Measurements from ENCODE around the gene SLC26A6.

SLC26A6 gene

DNA sequence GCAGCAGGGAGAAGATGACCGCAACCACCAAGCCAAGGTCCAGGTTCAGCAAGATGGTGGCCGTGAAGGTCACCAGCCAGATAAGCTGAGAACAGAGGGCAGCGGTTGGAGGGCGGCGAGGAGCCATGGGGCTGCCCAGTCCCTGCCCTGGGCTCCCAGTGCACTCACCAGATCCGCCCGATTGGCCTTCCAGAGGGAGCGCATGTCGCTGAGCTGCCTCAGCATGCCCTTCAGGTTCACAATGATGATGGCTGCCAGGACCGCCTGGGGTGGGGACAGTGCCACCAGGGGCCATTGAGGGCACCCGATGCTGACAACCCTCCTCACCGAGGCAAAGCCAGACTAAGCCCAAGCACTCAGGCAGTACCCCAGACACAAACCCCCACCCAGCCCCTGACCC is 5.4 kb downstream of the SLC26A6 start:
- Histone ChIP-seq H3K36me3 (ENCODE audit: control insufficient read depth, insufficient read depth, low read length) (peaks cover 88% of the 10 kb centered on the region), H3K9ac (ENCODE audit: low read depth, low read length) (no peak overlapping the region), H3K4me3 (ENCODE audit: low read depth, low read length) (no peak overlapping the region)

DNA sequence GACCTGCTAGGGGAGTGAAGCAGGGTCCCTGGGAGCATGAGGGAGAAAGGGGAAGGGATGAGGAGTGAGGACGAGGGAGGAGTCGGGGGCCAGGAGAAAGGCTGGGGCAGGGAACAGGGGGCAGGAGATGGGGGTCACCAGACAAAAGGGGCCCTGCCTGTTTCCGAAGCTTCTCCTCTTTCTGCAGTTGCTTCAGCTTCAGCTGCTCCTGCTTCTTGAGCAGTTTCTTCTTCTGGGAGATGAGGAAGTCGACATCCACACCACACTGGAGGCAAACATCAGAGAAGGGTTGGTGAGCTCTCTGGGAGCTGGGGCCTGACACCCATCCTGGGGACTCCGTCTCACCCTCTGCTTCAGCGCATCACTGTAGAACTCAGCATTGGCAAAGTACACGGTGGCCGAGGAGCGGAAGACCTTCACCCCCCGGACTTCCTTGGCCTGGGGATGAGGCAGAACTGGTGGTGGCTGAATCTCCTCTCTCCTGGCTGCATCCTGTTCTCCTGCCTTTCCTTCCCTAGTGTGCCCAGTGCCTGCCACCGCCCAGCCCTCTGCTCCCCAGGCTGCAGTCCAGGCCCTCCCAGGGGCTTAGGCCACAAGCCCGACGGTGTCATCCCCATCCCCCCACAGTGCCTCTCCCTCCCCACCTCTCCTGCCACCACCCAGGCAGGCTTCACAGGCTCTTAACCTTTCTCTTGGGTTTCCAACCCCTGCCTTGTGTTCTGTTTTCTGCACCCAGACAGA is 6.8 kb downstream of the SLC26A6 start:
- Histone ChIP-seq H3K9ac (ENCODE audit: low read depth, low read length) (no peak overlapping the region), H3K4me1 (ENCODE audit: control insufficient read depth, insufficient read depth, low read length) (no peaks in the 10 kb centered on the region), H3K4me3 (ENCODE audit: low read depth, low read length) (no peak overlapping the region), H3K27me3 (ENCODE audit: control insufficient read depth, insufficient read depth, low read length) (no peaks in the 10 kb centered on the region), H3K27ac (ENCODE audit: low read depth, low read length) (no peak overlapping the region), H3K36me3 (ENCODE audit: control insufficient read depth, insufficient read depth, low read length) (peaks cover 86% of the 10 kb centered on the region), H3K9me3 (ENCODE audit: control insufficient read depth, insufficient read depth, low read length) (no peaks in the 10 kb centered on the region)

More for the DNA sequence above, 5.4 kb downstream of the SLC26A6 start:
- Histone ChIP-seq H3K27me3 (ENCODE audit: control insufficient read depth, insufficient read depth, low read length) (no peaks in the 10 kb centered on the region), H3K9me3 (ENCODE audit: control insufficient read depth, insufficient read depth, low read length) (no peaks in the 10 kb centered on the region), H3K27ac (ENCODE audit: low read depth, low read length) (no peak overlapping the region), H3K4me1 (ENCODE audit: control insufficient read depth, insufficient read depth, low read length) (0 out of 2 replicates have a peak, but pooled peaks cover 2% of the 10 kb centered on the region)

DNA sequence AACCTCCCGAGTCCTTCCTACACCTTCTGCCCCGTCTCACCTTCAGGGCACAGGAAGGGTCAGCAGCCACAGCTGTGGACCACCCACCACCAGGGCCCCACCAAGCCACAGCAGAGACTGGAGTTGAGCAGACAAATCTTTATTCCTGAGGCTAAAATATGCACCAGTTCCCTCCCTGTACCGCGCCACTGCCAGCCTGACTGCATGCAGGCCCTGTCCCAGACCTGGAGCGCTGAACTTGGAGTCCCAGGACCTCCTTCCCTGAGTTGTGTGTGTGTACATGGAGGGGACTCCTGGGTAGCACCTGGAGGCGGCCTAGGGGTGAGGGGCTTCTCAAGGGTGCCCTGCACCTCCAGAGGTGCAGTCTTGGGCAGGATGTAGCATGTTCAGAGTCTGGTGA is 9.7 kb downstream of the SLC26A6 start:
- H3K4me3 ChIP-seq (ENCODE audit: low read depth, low read length): no peak overlapping the region
- no peaks in the 10 kb centered on the region for H3K27me3 ChIP-seq (ENCODE audit: control insufficient read depth, insufficient read depth, low read length)
- peaks cover 61% of the 10 kb centered on the region for H3K36me3 ChIP-seq (ENCODE audit: control insufficient read depth, insufficient read depth, low read length)
- no peak overlapping the region for H3K9ac ChIP-seq (ENCODE audit: low read depth, low read length)
- H3K9me3 ChIP-seq (ENCODE audit: control insufficient read depth, insufficient read depth, low read length): no peaks in the 10 kb centered on the region
- H3K4me1 ChIP-seq (ENCODE audit: control insufficient read depth, insufficient read depth, low read length): no peaks in the 10 kb centered on the region
- H3K27ac ChIP-seq (ENCODE audit: low read depth, low read length): no peak overlapping the region

DNA sequence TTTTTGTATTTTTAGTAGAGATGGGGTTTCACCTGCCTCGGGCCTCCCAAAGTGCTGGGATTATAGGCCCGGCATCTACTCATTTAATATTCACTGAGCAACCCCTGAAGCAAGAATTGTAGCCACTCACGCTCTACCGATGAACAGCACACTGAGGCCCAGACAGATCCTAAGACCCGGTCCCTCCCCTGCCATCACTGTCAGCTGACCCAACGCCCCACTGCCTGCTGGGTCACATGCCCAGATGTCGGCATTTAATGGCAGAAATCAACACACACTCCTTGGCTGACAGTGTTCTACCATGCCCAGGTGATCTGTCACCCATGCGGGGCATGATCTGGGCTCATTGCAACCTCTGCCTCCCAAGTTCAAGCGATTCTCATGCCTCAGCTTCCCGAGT is 10.5 kb downstream of the SLC26A6 start:
- Histone ChIP-seq H3K27ac (ENCODE audit: low read depth, low read length) (no peak overlapping the region), H3K4me3 (ENCODE audit: low read depth, low read length) (no peak overlapping the region), H3K4me1 (ENCODE audit: control insufficient read depth, insufficient read depth, low read length) (no peaks in the 10 kb centered on the region), H3K9ac (ENCODE audit: low read depth, low read length) (no peak overlapping the region), H3K9me3 (ENCODE audit: control insufficient read depth, insufficient read depth, low read length) (no peaks in the 10 kb centered on the region), H3K27me3 (ENCODE audit: control insufficient read depth, insufficient read depth, low read length) (no peaks in the 10 kb centered on the region), H3K36me3 (ENCODE audit: control insufficient read depth, insufficient read depth, low read length) (peaks cover 61% of the 10 kb centered on the region)

DNA sequence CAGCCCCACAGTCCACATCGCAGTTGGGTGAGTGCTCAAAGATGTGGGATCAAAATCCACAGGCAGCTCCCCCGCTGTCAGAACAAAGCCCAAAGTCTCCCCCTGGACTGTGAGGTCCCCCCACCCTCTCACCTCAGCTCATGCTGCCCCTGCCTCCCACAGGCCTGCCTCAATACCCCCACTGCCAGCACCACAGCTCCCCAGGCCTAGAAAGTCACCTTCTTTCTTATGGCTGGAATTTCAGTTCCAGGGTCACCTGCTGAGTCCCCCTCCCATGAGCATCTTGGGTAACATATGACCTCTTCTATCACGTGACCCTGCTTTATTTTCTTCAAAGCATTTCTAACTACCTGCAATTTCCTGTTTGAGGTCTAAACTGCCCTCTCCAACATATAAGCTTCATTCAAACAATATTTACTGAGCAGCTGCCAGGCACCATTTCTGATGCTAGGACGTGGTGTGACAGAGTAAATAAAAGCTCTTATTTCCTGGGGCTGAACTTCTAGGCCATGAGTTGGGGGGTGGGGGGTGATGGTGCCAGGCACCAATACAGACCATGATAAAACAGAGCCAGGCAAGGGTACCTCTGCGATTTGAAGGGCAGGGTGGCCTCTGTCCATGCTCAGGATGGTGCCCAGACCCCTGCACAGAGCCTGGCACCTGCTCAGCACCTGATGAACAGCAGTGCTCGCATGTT is 11.3 kb downstream of the SLC26A6 start:
- Histone ChIP-seq H3K36me3 (ENCODE audit: control insufficient read depth, insufficient read depth, low read length) (peaks cover 56% of the 10 kb centered on the region), H3K27me3 (ENCODE audit: control insufficient read depth, insufficient read depth, low read length) (no peaks in the 10 kb centered on the region), H3K4me1 (ENCODE audit: control insufficient read depth, insufficient read depth, low read length) (no peaks in the 10 kb centered on the region), H3K4me3 (ENCODE audit: low read depth, low read length) (no peak overlapping the region), H3K9me3 (ENCODE audit: control insufficient read depth, insufficient read depth, low read length) (no peaks in the 10 kb centered on the region), H3K27ac (ENCODE audit: low read depth, low read length) (no peak overlapping the region), H3K9ac (ENCODE audit: low read depth, low read length) (no peak overlapping the region)

DNA sequence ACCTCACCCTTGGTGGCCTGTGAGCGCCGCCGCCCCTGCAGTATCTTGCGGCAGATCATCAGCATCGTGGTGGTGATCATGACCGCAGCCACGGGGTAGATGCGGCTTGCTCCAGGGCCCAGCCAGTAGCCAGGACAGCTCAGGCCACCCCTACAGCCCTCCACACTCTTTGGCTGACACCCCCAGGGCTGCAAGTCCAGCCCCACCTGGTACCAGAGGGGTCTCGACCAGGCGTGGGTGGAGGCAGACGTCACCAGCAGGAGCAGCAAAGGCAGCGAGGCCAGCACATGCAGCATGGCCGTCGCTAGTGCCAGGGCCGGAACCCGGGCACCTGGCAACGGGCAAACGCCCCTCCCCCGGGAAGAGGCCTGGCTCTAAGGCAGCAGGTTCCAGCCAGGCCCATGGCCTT is 13.8 kb downstream of the SLC26A6 start, which contains the start of gene TMEM89:
TMEM89 (minus strand) TSS at position 309 of the 409 bp plus-strand sequence; CDS start at position 296, 13 bp downstream.
- Histone ChIP-seq H3K4me1 (ENCODE audit: control insufficient read depth, insufficient read depth, low read length) (no peaks in the 10 kb centered on the region), H3K9ac (ENCODE audit: low read depth, low read length) (no peak within 1 kb of the TSS), H3K36me3 (ENCODE audit: control insufficient read depth, insufficient read depth, low read length) (peaks cover 37% of the 10 kb centered on the region), H3K27ac (ENCODE audit: low read depth, low read length) (no peak within 1 kb of the TSS), H3K9me3 (ENCODE audit: control insufficient read depth, insufficient read depth, low read length) (peaks cover 10% of the 10 kb centered on the region), H3K4me3 (ENCODE audit: low read depth, low read length) (no peak within 1 kb of the TSS), H3K27me3 (ENCODE audit: control insufficient read depth, insufficient read depth, low read length) (no peaks in the 10 kb centered on the region)

DNA sequence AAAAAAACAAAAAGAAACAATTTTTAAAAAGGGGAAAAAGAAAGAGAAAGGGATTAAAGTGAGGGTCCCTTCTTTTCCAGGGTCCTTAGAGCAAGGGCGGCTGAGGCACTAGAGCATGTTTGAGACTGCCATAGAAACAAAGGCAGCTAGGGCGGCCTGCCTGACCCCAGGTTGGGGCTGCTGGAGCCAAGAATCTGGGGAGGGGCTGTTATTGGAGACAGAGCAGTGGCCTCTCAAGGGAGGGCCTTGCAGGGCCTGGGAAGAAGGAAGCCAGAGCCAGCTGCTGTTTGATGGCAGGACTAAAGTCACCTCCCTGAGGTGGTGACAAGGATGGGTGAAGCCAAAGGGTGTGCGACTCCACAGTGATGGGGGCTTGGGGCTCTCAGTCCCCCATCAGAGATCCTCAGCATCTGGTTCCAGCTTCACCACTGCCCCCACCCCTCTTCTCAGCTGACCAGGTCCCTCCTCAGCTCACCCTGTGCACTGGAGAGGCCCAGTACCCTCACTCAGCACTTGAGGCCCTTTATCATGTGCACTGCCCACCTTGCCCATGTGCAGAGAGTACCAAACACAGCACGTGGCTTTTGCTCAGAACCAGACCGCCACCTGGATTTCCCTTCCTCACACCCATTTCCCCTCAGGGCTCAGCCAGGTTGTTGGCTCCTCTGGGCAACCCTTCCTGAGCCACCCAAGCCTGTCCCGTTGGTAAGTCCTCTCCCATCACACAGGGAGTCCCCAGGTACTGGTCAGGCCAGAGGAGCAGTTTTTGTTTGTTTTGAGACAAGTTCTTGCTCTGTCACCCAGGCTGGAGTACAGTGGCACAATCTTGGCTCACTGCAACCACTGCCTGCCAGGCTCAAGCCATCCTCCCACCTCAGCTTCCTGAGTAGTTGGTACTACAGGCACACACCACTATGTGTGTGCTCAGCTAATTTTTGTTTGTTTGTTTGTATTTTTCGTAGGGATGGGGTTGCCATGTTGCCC is 15.4 kb downstream of the SLC26A6 start:
- peaks cover 10% of the 10 kb centered on the region for H3K9me3 ChIP-seq (ENCODE audit: control insufficient read depth, insufficient read depth, low read length)
- no peak overlapping the region for H3K9ac ChIP-seq (ENCODE audit: low read depth, low read length)
- H3K27ac ChIP-seq (ENCODE audit: low read depth, low read length): no peak overlapping the region
- H3K36me3 ChIP-seq (ENCODE audit: control insufficient read depth, insufficient read depth, low read length): peaks cover 21% of the 10 kb centered on the region
- H3K27me3 ChIP-seq (ENCODE audit: control insufficient read depth, insufficient read depth, low read length): no peaks in the 10 kb centered on the region
- H3K4me3 ChIP-seq (ENCODE audit: low read depth, low read length): no peak overlapping the region
- no peaks in the 10 kb centered on the region for H3K4me1 ChIP-seq (ENCODE audit: control insufficient read depth, insufficient read depth, low read length)

DNA sequence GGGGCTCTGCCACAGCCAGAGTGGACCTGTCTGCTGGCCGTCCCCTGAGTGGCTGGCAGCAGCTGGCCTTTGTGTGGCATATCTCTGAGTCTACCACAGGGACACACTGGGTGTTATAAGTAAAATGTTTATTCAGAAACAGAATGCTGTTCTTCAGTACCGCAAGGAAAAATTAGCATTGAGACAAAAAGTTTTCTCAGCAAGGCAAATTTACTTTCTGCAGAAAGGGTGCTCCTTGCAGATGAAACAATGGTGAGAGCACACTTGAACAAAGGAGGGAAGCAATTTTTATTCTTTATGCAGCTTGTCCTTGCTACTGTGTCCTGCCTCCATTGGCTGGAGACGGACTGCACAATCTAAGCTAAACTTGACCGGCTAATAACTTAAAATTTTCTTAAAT is 17.7 kb downstream of the SLC26A6 start:
- no peak overlapping the region for H3K4me3 ChIP-seq (ENCODE audit: low read depth, low read length)
- peaks cover 20% of the 10 kb centered on the region for H3K36me3 ChIP-seq (ENCODE audit: control insufficient read depth, insufficient read depth, low read length)
- H3K4me1 ChIP-seq (ENCODE audit: control insufficient read depth, insufficient read depth, low read length): no peaks in the 10 kb centered on the region
- H3K27me3 ChIP-seq (ENCODE audit: control insufficient read depth, insufficient read depth, low read length): no peaks in the 10 kb centered on the region
- no peak overlapping the region for H3K9ac ChIP-seq (ENCODE audit: low read depth, low read length)
- H3K9me3 ChIP-seq (ENCODE audit: control insufficient read depth, insufficient read depth, low read length): peaks cover 10% of the 10 kb centered on the region
- no peak overlapping the region for H3K27ac ChIP-seq (ENCODE audit: low read depth, low read length)

DNA sequence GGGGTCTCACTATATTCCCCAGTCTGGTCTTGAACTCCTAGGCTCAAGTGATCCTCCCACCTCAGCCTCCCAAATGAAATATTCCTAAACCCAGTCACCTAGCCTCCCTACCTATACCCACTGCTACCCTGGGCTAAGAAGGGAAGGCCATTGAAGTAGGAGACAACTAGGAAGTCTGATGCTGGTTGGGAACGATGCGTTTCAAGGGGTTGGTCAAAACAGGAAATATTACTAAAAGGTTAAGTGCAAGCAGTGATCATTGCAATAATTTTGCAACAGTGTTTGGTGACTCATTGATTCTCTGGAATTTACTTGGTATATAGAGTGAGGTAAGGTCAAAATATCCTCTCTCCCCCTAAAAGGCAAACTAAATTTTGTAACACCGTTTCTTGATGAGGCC is 21.2 kb downstream of the SLC26A6 start:
- H3K27ac ChIP-seq (ENCODE audit: low read depth, low read length): no peak overlapping the region
- no peak overlapping the region for H3K9ac ChIP-seq (ENCODE audit: low read depth, low read length)

DNA sequence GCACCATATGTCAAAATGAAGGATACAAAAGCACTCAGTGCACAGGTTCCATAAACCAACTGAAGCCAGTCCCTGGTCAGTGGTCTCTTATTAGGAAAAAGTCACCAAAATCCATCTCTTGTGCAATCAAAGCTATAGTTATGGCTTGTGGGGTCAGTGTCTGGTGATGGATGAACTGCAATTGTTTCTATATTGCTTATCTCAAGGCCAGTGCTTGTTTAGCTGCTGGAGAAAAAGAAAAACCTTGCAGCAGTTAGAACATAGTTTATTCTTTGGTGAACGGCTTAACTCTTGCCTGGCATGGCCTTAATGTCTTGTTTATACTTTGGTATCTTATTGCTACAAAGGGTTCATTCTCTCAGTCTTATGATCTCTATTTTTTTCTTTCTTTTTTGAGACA is 23.0 kb downstream of the SLC26A6 start:
- H3K9me3 ChIP-seq (ENCODE audit: control insufficient read depth, insufficient read depth, low read length): peaks cover 5% of the 10 kb centered on the region
- H3K27ac ChIP-seq (ENCODE audit: low read depth, low read length): no peak overlapping the region
- H3K9ac ChIP-seq (ENCODE audit: low read depth, low read length): no peak overlapping the region
- no peaks in the 10 kb centered on the region for H3K27me3 ChIP-seq (ENCODE audit: control insufficient read depth, insufficient read depth, low read length)
- H3K36me3 ChIP-seq (ENCODE audit: control insufficient read depth, insufficient read depth, low read length): peaks cover 14% of the 10 kb centered on the region
- peaks cover 10% of the 10 kb centered on the region for H3K4me1 ChIP-seq (ENCODE audit: control insufficient read depth, insufficient read depth, low read length)
- no peak overlapping the region for H3K4me3 ChIP-seq (ENCODE audit: low read depth, low read length)

More for the DNA sequence above, 21.2 kb downstream of the SLC26A6 start:
- peaks cover 10% of the 10 kb centered on the region for H3K9me3 ChIP-seq (ENCODE audit: control insufficient read depth, insufficient read depth, low read length)
- H3K27me3 ChIP-seq (ENCODE audit: control insufficient read depth, insufficient read depth, low read length): no peaks in the 10 kb centered on the region
- peaks cover 6% of the 10 kb centered on the region; the same call in 1 of the 2 replicates for H3K36me3 ChIP-seq (ENCODE audit: control insufficient read depth, insufficient read depth, low read length)
- H3K4me3 ChIP-seq (ENCODE audit: low read depth, low read length): no peak overlapping the region
- H3K4me1 ChIP-seq (ENCODE audit: control insufficient read depth, insufficient read depth, low read length): peaks cover 4% of the 10 kb centered on the region
